Endodermal cell (in vitro differentiated cells): ENCODE results near the gene TYW1. TPM values are rescaled to one million over a fixed set of nuclear protein-coding genes. Genes with fewer than 3 reads are reported as not detected.

Source experiments
- DNase-seq: peaks from one replicate; pipeline ENCODE4 v3.0.0-alpha.2; 2017
- H3K27ac ChIP-seq: 2 replicates; pipeline ENCODE4 v1.5.1; 2013; ENCODE audit warnings: mild to moderate bottlenecking, low read depth, low read length, moderate library complexity
- H3K27me3 ChIP-seq: 2 replicates; pipeline ENCODE4 v1.6.1; 2013; ENCODE audit warnings: mild to moderate bottlenecking, low read length, moderate library complexity; ENCODE audit not compliant: insufficient read depth, control insufficient read depth, poor library complexity, severe bottlenecking
- H3K36me3 ChIP-seq: 2 replicates; pipeline ENCODE4 v1.7.0; 2013; ENCODE audit warnings: mild to moderate bottlenecking, low read length, moderate library complexity; ENCODE audit not compliant: control insufficient read depth, insufficient read depth
- H3K4me1 ChIP-seq: one replicate; pipeline ENCODE4 v1.7.0; 2013; ENCODE audit warnings: low read length; ENCODE audit not compliant: control insufficient read depth, insufficient read depth
- H3K4me3 ChIP-seq: 2 replicates; pipeline ENCODE4 v1.5.1; 2013; ENCODE audit warnings: mild to moderate bottlenecking, low read length, moderate library complexity
- H3K9ac ChIP-seq: 2 replicates; pipeline ENCODE4 v1.6.1; 2013; ENCODE audit warnings: mild to moderate bottlenecking, low read length, moderate library complexity; ENCODE audit not compliant: poor library complexity, severe bottlenecking; ENCODE audit errors: extremely low read depth
- H3K9me3 ChIP-seq: 2 replicates; pipeline ENCODE4 v1.6.1; 2013; ENCODE audit warnings: mild to moderate bottlenecking, low read length, moderate library complexity; ENCODE audit not compliant: control insufficient read depth
- H3K27ac Mint-ChIP-seq: 2 replicates; pipeline ENCODE4 v1.8.0; 2020; ENCODE audit warnings: mixed read lengths
- H3K27me3 Mint-ChIP-seq: 2 replicates; pipeline ENCODE4 v1.8.0; 2021; ENCODE audit warnings: mild to moderate bottlenecking, mixed read lengths; ENCODE audit not compliant: insufficient read depth
- H3K36me3 Mint-ChIP-seq: 2 replicates; pipeline ENCODE4 v1.8.0; 2020; ENCODE audit warnings: low read depth, mixed read lengths
- H3K4me1 Mint-ChIP-seq: 2 replicates; pipeline ENCODE4 v1.8.0; 2020; ENCODE audit warnings: mixed read lengths
- H3K4me3 Mint-ChIP-seq: 2 replicates; pipeline ENCODE4 v1.8.0; 2020; ENCODE audit warnings: mild to moderate bottlenecking, moderate library complexity, mixed read lengths
- H3K9me3 Mint-ChIP-seq: 2 replicates; pipeline ENCODE4 v1.8.0; 2020; ENCODE audit warnings: mild to moderate bottlenecking, mixed read lengths
- WGBS, 2 experiments: methylation state at CpG; one replicate each; pipeline versions ENCODE4 v1.1.5 to v1.1.7; 2013; ENCODE audit warnings: missing lambda C conversion rate in 2 of 2, mixed read lengths in 1 of 2; ENCODE audit not compliant: insufficient coverage in 1 of 2, insufficient read length in 1 of 2; 5-methylcytosine and 5-hydroxymethylcytosine counted together
- total RNA-seq, 2 donors: library from RNA; stranded (reverse); fragmentation: NEBNext Ultra II Directional in 1 of 2; extraction: Animal tissue kit (Norgen Biotek cat#: 25700) in 1 of 2; gene quantifications; 2 replicates in 1 of 2; 3 replicates in 1 of 2; pipeline ENCODE4 v1.2.1, GENCODE V29; 2021
- TF ChIP-seq, protein P1 (sequence below): fragments of 200-600 bp; sonication (generic); conservative IDR thresholded peaks from 2 replicates; pipeline ENCODE4 v1.5.0; 2021; ENCODE audit warnings: antibody characterized with exemption, mild to moderate bottlenecking

Gene TYW1
- total RNA-seq, 2 donors from 2014 or later, result 17.8 to 18.7 TPM

DNA sequence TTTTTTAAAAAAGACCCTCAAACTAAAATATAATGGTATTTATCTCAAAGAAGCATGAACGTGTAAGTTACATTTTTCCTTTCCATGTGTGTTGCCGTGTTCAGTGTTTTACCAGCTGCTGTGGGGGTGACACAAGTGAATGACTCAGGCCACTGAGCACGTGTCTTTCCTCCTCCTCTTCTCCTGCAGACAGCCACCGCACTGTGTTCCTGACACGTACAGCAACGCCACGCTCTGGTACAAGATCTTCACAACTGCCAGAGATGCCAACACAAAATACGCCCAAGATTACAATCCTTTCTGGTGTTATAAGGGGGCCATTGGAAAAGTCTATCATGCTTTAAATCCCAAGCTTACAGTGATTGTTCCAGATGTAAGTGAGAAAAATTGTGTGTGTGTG lies 45.9 kb upstream of the TYW1 start:
- DNase-seq, result no peak

DNA sequence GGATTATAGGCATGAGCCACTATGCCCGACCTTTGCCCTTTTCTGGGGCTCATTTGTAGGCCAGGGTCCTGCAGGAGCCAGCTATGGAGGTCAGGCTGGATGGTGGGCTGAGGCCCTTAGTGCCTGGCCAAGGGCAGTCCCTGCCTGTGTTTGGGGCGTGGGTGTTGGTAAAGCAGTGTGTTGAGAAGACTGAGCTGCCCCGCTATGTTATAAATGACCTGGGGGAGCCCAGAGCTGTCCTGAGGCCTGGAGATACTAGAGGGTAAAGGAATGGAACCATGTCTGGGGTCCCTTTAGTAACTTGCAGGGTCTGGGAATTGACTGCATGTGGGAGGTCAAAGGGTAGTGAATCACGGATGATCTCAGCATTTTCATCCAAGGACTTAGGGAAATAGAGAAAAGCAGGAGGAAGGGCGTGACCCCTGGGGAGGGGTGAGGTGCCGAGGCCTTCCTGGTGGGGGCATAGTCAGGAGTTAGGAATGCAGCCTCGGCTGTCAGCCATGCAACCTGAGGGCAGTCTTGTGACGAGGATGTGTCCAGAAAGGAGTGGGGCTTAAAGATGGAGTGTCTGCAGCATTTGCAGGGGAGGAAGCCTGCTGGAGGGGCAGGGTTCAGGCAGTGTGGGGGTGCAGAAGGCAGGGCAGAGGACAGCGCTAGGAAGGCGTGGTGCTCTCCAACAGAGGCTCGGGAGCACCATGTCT lies 44.1 kb upstream of the TYW1 start:
- Histone ChIP-seq H3K9me3 (no peaks in the 10 kb centered on the region), H3K9ac (no peak overlapping the region), H3K27me3 (no peaks in the 10 kb centered on the region), H3K4me1 (no peaks in the 10 kb centered on the region), H3K4me3 (no peak overlapping the region), H3K36me3 (peaks cover 78% of the 10 kb centered on the region), H3K27ac (no peak overlapping the region)
- Mint-ChIP-seq H3K9me3 (no peaks in the 10 kb centered on the region), H3K4me3 (no peak overlapping the region), H3K4me1 (no peaks in the 10 kb centered on the region), H3K36me3 (peaks cover 69% of the 10 kb centered on the region), H3K27ac (peak overlapping the region; percentile 72), H3K27me3 (no peaks in the 10 kb centered on the region)
- 91 to 94% methylated on average over 5 to 11 of the region's 11 CpGs for WGBS, 2 experiments
- DNase-seq, result peak; percentile 62
- TF ChIP-seq, protein P1, sequence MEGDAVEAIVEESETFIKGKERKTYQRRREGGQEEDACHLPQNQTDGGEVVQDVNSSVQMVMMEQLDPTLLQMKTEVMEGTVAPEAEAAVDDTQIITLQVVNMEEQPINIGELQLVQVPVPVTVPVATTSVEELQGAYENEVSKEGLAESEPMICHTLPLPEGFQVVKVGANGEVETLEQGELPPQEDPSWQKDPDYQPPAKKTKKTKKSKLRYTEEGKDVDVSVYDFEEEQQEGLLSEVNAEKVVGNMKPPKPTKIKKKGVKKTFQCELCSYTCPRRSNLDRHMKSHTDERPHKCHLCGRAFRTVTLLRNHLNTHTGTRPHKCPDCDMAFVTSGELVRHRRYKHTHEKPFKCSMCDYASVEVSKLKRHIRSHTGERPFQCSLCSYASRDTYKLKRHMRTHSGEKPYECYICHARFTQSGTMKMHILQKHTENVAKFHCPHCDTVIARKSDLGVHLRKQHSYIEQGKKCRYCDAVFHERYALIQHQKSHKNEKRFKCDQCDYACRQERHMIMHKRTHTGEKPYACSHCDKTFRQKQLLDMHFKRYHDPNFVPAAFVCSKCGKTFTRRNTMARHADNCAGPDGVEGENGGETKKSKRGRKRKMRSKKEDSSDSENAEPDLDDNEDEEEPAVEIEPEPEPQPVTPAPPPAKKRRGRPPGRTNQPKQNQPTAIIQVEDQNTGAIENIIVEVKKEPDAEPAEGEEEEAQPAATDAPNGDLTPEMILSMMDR, result no peak

More for the DNA sequence above, 45.9 kb upstream of the TYW1 start:
- Mint-ChIP-seq H3K9me3 (no peaks in the 10 kb centered on the region), H3K27ac (no peak overlapping the region), H3K27me3 (no peaks in the 10 kb centered on the region), H3K36me3 (peaks cover 58% of the 10 kb centered on the region), H3K4me1 (no peaks in the 10 kb centered on the region), H3K4me3 (no peak overlapping the region)
- no peak overlapping the region for H3K4me3 ChIP-seq
- H3K36me3 ChIP-seq, result peaks cover 72% of the 10 kb centered on the region
- 89 to 94% methylated on average over 6 to 8 of the region's 8 CpGs for WGBS, 2 experiments
- TF ChIP-seq, protein P1, result no peak
- no peaks in the 10 kb centered on the region for H3K9me3 ChIP-seq
- no peak overlapping the region for H3K27ac ChIP-seq
- no peaks in the 10 kb centered on the region for H3K4me1 ChIP-seq
- no peak overlapping the region for H3K9ac ChIP-seq
- H3K27me3 ChIP-seq, result no peaks in the 10 kb centered on the region

GRCh38 chr7:66953044-66953427 lies 43.6 kb upstream of the TYW1 start:
- Histone ChIP-seq H3K9ac (no peak overlapping the region), H3K36me3 (peaks cover 81% of the 10 kb centered on the region), H3K27ac (no peak overlapping the region), H3K27me3 (no peaks in the 10 kb centered on the region), H3K4me3 (no peak overlapping the region), H3K4me1 (no peaks in the 10 kb centered on the region), H3K9me3 (no peaks in the 10 kb centered on the region)
- DNase-seq, result no peak
- Mint-ChIP-seq H3K9me3 (no peaks in the 10 kb centered on the region), H3K4me1 (no peaks in the 10 kb centered on the region), H3K27ac (peak overlapping the region; percentile 72), H3K4me3 (no peak overlapping the region), H3K36me3 (peaks cover 69% of the 10 kb centered on the region), H3K27me3 (no peaks in the 10 kb centered on the region)
- 91 to 98% methylated on average over 4 to 5 of the region's 5 CpGs for WGBS, 2 experiments
- TF ChIP-seq, protein P1, result no peak
